ENCODE results near the gene TCF4.

Gene TCF4

GRCh38 chr18:55405893-55406406 lies 182.0 kb downstream of the TCF4 start:
- in situ Hi-C loops (cut with MboI; ENCODE audit: low pct_unique_long_range_greater_than_20kb, low sequenced_read_pairs, unreplicated experiment) = no loop called here
- DNase-seq (ENCODE audit: low spot score) = no peak
- TF ChIP-seq CTCF (IDR thresholded peaks at IDR 0.05; ENCODE audit: extremely low read depth, insufficient read depth, missing control alignments) = no peak

GRCh38 chr18:55405475-55405874 lies 182.5 kb downstream of the TCF4 start:
- in situ Hi-C loops (cut with MboI; ENCODE audit: low pct_unique_long_range_greater_than_20kb, low sequenced_read_pairs, unreplicated experiment) = no loop called here
- no peak for DNase-seq (ENCODE audit: low spot score)
- TF ChIP-seq CTCF (IDR thresholded peaks at IDR 0.05; ENCODE audit: extremely low read depth, insufficient read depth, missing control alignments) = no peak

DNA sequence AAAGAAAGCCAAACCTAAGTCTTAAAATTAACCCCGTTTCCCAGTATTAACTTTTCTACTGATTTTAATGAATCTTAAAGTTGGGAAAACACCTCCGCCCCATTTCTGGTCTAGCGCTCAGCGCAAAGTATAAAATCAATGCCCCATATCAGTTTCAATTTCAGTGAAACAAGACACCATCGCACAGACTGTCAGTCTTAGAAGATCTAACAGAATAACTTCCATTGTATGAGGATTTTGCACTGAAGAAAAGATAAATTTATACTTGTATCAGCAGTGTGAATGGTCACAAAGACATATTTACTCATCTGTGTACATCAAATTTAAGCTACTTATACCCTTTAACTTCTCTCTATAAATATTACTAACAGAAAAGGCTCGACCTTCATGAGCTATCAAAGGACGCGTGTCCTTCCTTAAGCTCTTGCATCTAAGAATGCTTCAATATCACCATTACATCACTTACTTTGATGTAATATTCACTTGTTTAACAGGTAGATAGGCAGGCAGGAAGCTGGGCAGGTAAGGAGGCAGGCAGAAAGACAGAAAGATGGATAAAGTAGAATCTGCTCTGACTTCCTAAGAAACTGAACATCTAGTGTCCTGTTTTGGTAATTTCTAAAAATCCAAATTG lies 183.0 kb downstream of the TCF4 start:
- in situ Hi-C loops (cut with MboI; ENCODE audit: low pct_unique_long_range_greater_than_20kb, low sequenced_read_pairs, unreplicated experiment) = no loop called here
- TF ChIP-seq CTCF (IDR thresholded peaks at IDR 0.05; ENCODE audit: extremely low read depth, insufficient read depth, missing control alignments) = no peak
- DNase-seq (ENCODE audit: low spot score) = no peak

- TF ChIP-seq CTCF (IDR thresholded peaks at IDR 0.05; ENCODE audit: extremely low read depth, insufficient read depth, missing control alignments) = no peak
- DNase-seq (ENCODE audit: low spot score) = no peak
- in situ Hi-C loops (cut with MboI; ENCODE audit: low pct_unique_long_range_greater_than_20kb, low sequenced_read_pairs, unreplicated experiment) = no loop called here
These were observed 183.7 kb downstream of the TCF4 start for GRCh38 chr18:55404136-55404830.

DNA sequence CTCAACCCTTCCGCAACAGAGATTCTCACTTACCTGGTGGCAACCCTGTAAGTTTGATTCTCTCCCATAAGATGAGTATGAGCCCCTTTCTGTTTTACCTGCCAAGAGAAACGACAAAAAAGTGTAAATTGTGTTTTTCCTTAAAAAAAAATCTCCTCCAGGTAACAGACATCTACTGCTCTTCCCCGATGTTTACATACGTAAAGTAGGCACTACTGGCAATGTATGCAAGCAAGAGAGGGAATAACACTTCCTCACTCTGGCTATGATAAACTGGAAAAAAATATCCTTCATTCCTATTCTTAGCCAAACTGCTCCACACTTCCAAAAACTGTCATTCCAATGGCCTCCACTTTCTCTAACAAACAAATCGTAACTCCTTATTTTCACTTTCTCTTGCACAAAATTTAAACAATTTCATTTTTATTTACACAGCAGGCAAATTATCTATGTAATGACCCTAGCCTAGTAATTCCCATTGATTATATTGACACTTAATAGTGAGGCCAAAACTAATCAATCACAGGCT lies 184.5 kb downstream of the TCF4 start:
- DNase-seq (ENCODE audit: low spot score) = no peak
- in situ Hi-C loops (cut with MboI; ENCODE audit: low pct_unique_long_range_greater_than_20kb, low sequenced_read_pairs, unreplicated experiment) = no loop called here
- TF ChIP-seq CTCF (IDR thresholded peaks at IDR 0.05; ENCODE audit: extremely low read depth, insufficient read depth, missing control alignments) = no peak

DNA sequence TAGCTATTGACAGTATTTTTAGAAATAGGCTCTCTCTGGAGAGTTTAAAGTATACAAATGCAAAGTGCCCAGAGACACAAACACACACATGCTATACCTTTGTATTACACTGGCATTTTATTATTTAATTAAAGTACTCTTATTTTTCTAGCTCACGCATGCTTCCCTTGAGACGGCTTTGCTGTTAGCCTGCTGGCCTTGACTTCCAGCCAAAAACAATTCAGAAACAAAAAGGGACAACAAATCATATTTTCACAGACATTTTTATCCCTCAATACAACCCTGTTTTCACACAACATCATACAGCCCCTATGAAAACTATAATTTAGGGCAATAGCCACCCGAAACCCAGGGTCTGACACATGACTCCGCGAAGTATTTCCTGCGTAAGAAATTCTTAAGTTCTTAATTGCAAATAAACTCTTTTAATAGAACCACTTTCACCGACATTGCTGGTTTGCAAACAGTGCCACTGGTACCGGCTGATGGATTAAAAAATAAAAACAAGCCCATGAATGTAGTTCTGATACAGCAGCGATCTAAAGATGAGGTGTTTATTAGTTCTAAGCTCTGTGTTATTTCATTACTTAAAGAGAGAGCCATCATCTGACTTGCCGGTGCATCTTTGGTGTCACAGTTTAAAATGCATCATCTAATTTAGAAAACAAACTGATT lies 185.1 kb downstream of the TCF4 start:
- no peak for DNase-seq (ENCODE audit: low spot score)
- in situ Hi-C loops (cut with MboI; ENCODE audit: low pct_unique_long_range_greater_than_20kb, low sequenced_read_pairs, unreplicated experiment) = no loop called here
- no peak for TF ChIP-seq CTCF (IDR thresholded peaks at IDR 0.05; ENCODE audit: extremely low read depth, insufficient read depth, missing control alignments)

Data from GM13977 (cell line).